Naive B cell (primary cell): ENCODE measurements around the gene MAP3K6. TPM values are rescaled to one million over a fixed set of nuclear protein-coding genes. Genes with fewer than 3 reads are reported as not detected.

Source experiments
- ATAC-seq, 2 donors: fragments of 150-1000 bp; cut with Tn5 transposase; 2 replicates each; pipeline ENCODE4 v1.10.0; 2021; ENCODE audit warnings: low read depth in 2 of 2, mild to moderate bottlenecking in 2 of 2, moderate library complexity in 2 of 2
- DNase-seq: peaks from one replicate; pipeline ENCODE4 v3.0.0; 2022
- H3K27ac Mint-ChIP-seq, 6 donors: one replicate each; pipeline ENCODE4 v1.8.0; 2020 to 2022; ENCODE audit warnings: mild to moderate bottlenecking in 6 of 6, mixed read lengths in 6 of 6, moderate library complexity in 5 of 6, inconsistent platforms in 2 of 6
- H3K27me3 Mint-ChIP-seq, 3 donors: one replicate each; pipeline ENCODE4 v1.8.0; 2021 to 2022; ENCODE audit warnings: mixed read lengths in 3 of 3, mild to moderate bottlenecking in 1 of 3
- H3K36me3 Mint-ChIP-seq, 2 donors: one replicate each; pipeline ENCODE4 v1.8.0; 2020 to 2022; ENCODE audit warnings: mixed read lengths in 2 of 2, inconsistent platforms in 1 of 2, mild to moderate bottlenecking in 1 of 2
- H3K4me1 Mint-ChIP-seq, 3 donors: one replicate each; pipeline ENCODE4 v1.8.0; 2020 to 2022; ENCODE audit warnings: mixed read lengths in 3 of 3, inconsistent platforms in 1 of 3, mild to moderate bottlenecking in 1 of 3, moderate library complexity in 1 of 3
- H3K4me3 Mint-ChIP-seq, 8 donors: one replicate each; pipeline ENCODE4 v1.8.0; 2020 to 2022; ENCODE audit warnings: mild to moderate bottlenecking in 8 of 8, mixed read lengths in 8 of 8, moderate library complexity in 8 of 8, inconsistent platforms in 2 of 8
- H3K9me3 Mint-ChIP-seq, 7 donors: one replicate each; pipeline ENCODE4 v1.8.0; 2020 to 2022; ENCODE audit warnings: mixed read lengths in 7 of 7, mild to moderate bottlenecking in 5 of 7, inconsistent platforms in 2 of 7, moderate library complexity in 1 of 7
- polyA plus RNA-seq, 6 donors: library from polyadenylated mRNA; unstranded; fragments of 300-500 nt; fragmentation: Illumina TruSeq; gene quantifications; one replicate each; pipeline ENCODE4 v1.2.3, GENCODE V29; 2021; ENCODE audit warnings: low read depth in 6 of 6

MAP3K6 gene
- polyA plus RNA-seq, 6 donors from 2014 or later = 0.80 to 2.7 (median 2.0) TPM; not detected in 1

DNA sequence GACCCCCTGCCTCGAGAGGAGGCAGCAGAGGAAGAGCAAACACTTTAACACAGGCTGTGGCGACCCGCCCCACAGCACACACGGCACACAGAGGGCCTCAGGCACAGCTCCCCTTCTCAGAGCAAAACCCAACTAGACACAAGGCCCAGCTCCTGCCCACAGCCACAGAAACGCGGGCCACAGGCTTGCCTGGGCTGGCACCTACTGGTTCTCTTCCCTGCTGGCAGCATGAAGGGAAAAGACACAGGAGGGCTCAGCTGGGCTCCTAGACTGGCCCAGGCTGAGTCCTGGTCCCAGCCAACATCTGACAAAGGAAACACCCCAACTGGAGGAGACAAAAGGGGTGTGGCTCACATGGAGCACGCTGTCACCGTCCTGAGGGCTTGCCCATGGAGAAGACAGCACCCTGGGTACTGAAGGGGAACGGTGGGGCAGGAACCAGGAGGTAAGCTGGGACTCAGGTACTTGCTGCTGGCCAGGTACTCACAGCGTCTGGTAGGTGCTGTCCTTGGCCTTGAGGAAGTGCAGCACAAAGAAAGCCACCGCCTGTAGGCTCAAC lies 12.9 kb upstream of the MAP3K6 start:
- Mint-ChIP-seq H3K4me1 (peaks cover 10 to 18% (median 17%) of the 10 kb centered on the region in 3 donors), H3K4me3 (no peak overlapping the region), H3K27me3 (peaks cover 0 to 5% (median 0%) of the 10 kb centered on the region in 3 donors), H3K27ac (no peak overlapping the region), H3K36me3 (no peaks in the 10 kb centered on the region), H3K9me3 (no peaks in the 10 kb centered on the region)
- ATAC-seq (no peak), DNase-seq (no peak)

DNA sequence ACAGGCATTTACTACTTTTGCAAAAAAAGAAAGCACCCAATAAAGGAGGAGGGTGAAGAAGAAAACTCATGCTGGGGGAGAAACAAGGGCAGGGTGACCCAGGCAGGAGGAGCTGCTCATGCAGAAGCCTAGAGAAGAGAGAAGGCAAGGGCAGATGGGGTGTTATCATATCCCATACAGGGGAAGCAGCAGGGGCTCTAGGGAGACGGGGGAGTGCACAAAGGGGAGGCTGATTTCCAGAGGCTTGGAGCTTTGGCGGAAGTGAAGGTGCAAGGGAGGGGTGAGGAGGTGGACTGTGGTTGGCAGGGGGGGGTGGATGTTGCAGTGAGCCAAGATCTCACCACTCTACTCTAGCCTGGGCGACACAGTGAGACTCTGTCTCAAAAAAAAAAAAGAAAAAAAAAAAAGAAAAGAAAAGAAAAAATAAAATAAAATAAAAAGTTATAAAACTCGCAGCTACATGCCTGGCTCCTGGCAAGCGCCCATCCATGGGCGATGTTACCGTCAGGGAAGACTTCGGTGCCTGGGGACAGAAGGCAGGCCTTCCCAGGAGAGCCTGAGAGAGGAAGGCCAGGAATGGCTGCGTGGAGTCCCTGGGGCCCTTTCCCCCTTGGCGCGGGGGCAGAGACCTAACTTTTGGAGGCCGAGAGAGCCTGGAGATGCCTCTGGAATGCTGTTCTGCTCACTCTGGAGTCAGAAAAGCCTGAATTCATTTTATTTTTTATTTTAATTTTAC lies 11.2 kb upstream of the MAP3K6 start:
- no peak for ATAC-seq
- no peaks in the 10 kb centered on the region for H3K27me3 Mint-ChIP-seq

DNA sequence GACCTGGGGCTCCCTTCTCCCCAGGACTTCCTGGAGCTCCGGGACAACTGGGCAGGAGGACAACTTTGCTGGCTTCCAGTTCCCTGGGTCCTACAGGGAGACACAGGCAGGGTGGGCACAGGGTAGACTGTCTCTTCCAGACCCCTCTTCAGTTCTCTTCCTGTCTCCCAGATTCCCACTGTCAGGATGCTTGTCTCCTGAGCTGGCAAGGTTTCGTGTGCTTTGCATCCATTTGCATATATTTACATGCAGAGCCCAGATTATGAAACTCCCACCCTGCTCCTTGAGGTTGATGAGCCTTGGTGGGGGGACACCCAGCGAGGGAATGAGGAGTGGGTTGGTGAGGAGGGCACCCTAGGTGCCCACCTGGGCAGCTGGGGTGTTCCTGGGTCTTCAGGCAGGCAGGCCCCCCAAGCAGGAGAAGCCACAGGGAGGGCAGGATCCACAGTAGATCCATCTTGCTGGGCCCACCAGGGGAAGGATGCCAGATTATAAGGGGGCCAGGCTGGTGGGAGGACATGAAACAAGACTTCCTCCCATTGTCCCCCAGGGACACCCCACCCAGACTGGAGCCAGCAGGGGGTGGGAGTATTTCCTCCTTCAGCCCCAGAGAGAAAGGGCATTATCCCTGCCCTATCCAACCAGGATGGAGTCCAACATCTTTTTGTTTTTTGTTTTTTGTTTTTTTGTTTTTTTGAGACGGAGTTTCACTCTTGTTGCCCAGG lies 7.8 kb upstream of the MAP3K6 start, which contains the start of gene FCN3:
FCN3 (minus strand) TSS at position 463 of the 725 bp plus-strand sequence; CDS start at position 457, 6 bp downstream.
- Mint-ChIP-seq H3K4me3 (no peak within 1 kb of the TSS), H3K27me3 (no peaks in the 10 kb centered on the region), H3K36me3 (no peaks in the 10 kb centered on the region), H3K4me1 (peaks cover 16 to 30% (median 29%) of the 10 kb centered on the region in 3 donors), H3K9me3 (no peaks in the 10 kb centered on the region), H3K27ac (peak within 1 kb of the TSS in 1 of 6 donors; percentile 74)
- no peak for ATAC-seq
- no peak for DNase-seq

More for the DNA sequence above, 11.2 kb upstream of the MAP3K6 start:
- Mint-ChIP-seq H3K27ac (peak overlapping the region in 2 of 6 donors; percentile 74 to 80), H3K4me1 (peaks cover 14 to 17% (median 14%) of the 10 kb centered on the region in 3 donors), H3K36me3 (no peaks in the 10 kb centered on the region), H3K9me3 (no peaks in the 10 kb centered on the region), H3K4me3 (no peak overlapping the region)
- no peak for DNase-seq

DNA sequence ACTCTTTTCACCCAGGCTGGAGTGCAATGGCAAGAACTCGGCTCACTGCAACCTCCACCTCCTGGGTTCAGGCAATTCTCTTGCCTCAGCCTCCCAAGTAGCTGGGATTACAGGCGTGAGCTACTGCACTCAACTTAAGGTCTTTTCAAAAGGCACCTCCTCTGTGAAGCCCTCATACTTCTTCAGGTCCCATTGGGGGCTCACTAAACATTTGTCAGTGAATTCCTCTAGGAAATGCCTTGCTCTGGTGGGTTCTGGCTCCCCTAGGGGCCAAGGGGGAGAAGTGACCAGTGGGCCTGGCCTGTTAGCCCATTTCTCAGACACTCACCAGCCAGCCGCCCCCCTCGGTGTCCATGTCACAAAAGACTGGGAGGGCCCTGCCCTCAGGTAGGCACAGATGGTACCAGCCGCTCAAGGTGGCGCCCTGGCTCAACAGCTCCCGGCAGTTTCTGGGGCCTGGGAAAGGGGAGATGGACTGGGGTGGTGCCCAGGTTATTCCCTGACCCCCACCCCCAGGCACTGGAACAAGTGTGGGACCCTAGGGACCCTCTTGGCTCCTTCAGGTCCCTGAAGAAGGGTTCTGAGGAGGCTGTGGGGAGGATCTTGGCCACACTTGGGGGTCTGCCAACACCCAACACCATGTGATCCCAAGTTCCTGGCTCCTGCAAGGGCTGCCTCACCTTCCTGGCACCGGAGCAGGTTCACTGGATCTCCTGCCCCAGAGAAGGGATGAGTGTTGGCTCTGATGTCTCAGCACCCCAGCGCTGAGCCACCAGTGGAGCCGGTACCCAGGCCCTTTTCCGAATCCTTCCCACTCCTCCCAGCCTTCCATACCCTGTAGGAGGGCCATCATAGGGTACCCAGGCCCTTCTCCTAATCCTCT lies 6.3 kb upstream of the MAP3K6 start:
- DNase-seq (no peak), ATAC-seq (no peak)
- Mint-ChIP-seq H3K4me1 (peaks cover 26 to 42% (median 39%) of the 10 kb centered on the region in 3 donors), H3K27ac (peak overlapping the region in 1 of 6 donors; percentile 74), H3K27me3 (no peaks in the 10 kb centered on the region), H3K36me3 (no peaks in the 10 kb centered on the region), H3K4me3 (peak overlapping the region in 1 of 8 donors; percentile 63), H3K9me3 (no peaks in the 10 kb centered on the region)

DNA sequence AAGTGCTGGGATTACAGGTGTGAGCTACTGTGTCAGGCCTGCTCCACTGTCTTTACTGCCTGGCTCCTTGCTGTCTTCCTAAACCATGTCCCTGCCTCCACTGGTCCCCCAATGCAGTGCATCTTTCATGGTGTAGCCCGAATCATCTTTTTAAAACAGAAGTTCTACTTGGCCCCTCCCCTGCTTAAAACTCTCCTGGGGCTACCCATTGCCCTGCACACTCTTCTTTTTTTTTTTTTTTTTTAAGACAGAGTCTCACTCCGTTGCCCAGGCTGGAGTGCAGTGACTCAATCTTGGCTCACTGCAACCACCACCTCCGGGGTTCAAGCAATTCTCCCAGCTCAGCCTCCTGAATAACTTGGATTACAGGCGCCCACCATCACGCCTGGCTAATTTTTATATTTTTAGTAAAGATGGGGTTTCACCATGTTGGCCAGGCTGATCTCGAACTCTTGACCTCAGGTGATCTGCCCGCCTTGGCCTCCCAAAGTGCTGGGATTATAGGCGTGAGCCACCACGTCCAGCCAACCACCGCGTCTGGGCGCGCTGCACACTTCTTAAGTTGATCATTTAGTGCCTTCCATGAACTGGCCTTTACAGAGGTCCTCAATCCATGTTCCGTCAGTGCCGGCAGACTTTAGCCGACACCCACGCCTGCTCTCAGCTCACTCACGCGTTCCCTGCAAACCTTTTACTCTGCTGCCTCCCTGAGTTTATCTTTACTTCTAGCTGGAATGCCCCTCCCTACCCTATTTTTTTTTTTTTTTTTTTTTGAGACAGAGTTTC lies 5.5 kb upstream of the MAP3K6 start:
- no peaks in the 10 kb centered on the region for H3K27me3 Mint-ChIP-seq
- H3K27ac Mint-ChIP-seq = peak overlapping the region in 4 of 6 donors; percentile 46 to 92 (median 62)
- no peaks in the 10 kb centered on the region for H3K36me3 Mint-ChIP-seq
- ATAC-seq (peak; percentile 28 to 30), DNase-seq (no peak)
- H3K9me3 Mint-ChIP-seq = no peaks in the 10 kb centered on the region
- peaks cover 31 to 48% (median 39%) of the 10 kb centered on the region in 3 donors for H3K4me1 Mint-ChIP-seq
- peak overlapping the region in 5 of 8 donors; percentile 16 to 79 (median 50) for H3K4me3 Mint-ChIP-seq

DNA sequence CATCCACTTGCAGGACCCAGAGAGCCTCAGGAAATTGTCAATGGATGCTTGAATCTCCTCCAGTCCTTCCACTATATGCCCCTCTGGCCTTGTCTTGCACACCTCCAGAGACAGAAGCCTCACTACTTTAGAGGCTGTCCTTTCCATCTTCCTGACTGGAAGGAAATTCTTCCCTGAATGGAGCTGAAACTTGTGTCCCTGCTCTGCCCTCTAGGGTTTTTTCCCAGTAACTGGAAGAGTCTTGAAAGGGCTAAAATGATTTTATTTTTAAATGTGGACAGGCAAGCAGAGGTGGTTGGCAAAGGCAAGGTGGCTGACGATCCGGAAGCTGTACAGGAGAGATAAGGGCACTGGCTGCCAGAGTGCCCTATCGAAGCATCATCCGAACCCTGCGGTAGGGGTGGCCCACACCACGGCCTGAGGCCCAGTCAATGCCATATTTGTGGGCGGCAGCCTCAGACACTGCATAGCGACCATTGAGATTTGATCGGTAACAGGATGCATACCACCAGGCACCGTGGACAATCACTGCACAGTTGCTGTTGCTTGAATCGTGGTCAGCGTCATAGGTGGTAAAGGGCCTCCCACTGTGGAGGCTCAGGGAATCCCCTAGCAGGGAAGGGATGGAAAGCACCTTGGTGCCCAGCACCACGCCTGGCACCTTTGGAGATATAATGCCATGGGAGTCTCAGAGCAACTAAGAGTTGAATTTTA lies 2.3 kb upstream of the MAP3K6 start:
- Mint-ChIP-seq H3K9me3 (no peaks in the 10 kb centered on the region), H3K4me3 (peak overlapping the region; percentile 32 to 90 (median 78)), H3K4me1 (peaks cover 42 to 71% (median 60%) of the 10 kb centered on the region in 3 donors), H3K36me3 (no peaks in the 10 kb centered on the region), H3K27me3 (no peaks in the 10 kb centered on the region), H3K27ac (peak overlapping the region in 5 of 6 donors; percentile 7 to 91 (median 46))
- DNase-seq (no peak), ATAC-seq (peak; percentile 6 to 12)

DNA sequence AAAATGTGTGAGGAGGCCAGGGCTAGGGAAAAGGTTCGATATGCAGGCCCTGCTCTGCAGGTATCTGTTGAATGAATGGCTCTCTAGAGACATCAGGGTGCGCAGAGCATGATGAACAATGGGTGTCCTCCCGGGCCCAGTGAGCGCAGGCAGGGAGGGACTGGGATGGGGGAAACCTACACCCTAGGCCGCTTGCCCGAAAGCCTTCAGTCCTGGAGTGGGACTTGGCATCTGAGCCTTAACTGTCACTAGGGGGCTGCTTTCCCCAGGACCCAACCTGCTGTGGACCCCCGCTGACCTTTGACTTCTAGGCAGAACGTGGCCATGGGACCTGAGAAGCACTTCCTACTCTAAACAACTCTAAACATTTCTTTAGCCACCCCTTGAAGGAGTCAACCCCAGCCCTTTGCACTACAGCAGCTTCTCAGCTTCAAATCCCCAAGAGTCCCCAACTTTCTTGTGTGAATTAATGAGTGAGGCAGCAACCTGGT lies 444 bp upstream of the MAP3K6 start:
- Mint-ChIP-seq H3K27me3 (no peaks in the 10 kb centered on the region), H3K27ac (peak overlapping the region in 2 of 6 donors; percentile 75 to 89), H3K4me1 (peaks cover 46 to 74% (median 68%) of the 10 kb centered on the region in 3 donors), H3K36me3 (no peaks in the 10 kb centered on the region), H3K9me3 (no peaks in the 10 kb centered on the region), H3K4me3 (peak overlapping the region; percentile 75 to 88 (median 83))
- no peak for DNase-seq
- no peak for ATAC-seq

DNA sequence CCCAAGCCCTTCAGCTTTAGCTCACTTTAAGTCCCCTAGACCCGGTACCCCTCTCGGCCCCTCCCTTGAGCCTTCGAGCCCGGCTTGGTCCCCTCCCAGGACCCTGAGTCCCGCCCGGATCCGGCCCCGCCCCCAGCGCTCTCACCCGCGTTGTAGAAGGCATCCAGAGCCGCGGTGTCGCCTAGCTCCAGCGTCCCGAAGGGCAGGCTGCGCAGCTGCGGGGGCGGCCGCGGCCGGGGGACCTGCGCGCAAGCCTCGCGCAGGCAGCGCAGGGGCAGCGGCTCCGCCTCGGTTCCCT lies 699 bp downstream of the MAP3K6 start:
- peak overlapping the region in 1 of 6 donors; percentile 16 for H3K27ac Mint-ChIP-seq

DNA sequence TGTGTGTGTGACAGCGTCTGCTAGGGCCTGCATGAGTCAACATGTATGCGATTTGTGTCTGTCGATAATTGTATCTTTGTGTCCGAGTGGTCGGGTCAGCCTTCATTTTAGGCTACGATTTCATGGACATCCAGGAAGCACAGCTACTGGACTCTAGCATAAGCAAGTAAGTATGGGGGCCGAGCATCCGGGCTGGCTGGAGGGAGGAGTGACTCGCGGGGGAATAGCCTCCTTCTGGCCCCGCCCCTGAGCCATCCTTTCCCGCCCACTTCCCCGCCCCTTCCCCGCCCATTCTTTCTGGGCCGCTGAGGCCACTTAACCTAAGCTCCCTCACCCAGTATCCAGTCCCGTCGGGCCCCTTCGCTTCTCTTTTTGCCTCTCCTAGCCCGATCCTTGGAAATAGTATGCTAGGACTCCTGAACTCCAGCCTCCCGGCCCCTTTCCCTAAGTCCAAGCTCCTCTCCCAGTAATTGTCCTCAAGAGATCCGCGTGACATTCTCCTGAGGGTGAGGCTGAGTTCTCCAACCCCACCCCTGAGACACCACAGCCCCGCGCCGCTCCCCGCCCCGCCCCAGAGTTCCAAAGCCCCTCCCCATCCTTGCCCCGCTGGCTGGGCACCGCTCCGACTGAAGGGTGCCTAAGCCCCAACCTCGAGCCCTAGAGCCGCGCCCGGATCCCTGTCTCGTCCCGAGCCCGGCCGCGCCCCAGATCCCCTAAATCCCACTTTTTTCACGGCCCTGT lies 1.2 kb downstream of the MAP3K6 start:
- H3K9me3 Mint-ChIP-seq = no peaks in the 10 kb centered on the region
- peak overlapping the region; percentile 88 to 97 (median 92) for H3K4me3 Mint-ChIP-seq
- DNase-seq (peak; percentile 61), ATAC-seq (peak; percentile 53 to 55)
- peaks cover 49 to 66% (median 65%) of the 10 kb centered on the region in 3 donors for H3K4me1 Mint-ChIP-seq
- no peaks in the 10 kb centered on the region for H3K27me3 Mint-ChIP-seq
- H3K27ac Mint-ChIP-seq = peak overlapping the region in 2 of 6 donors; percentile 16 to 64
- H3K36me3 Mint-ChIP-seq = no peaks in the 10 kb centered on the region

More for the DNA sequence above, 699 bp downstream of the MAP3K6 start:
- DNase-seq (peak; percentile 46), ATAC-seq (peak; percentile 35 to 36)
- Mint-ChIP-seq H3K4me3 (peak overlapping the region; percentile 88 to 97 (median 92)), H3K27me3 (no peaks in the 10 kb centered on the region), H3K36me3 (no peaks in the 10 kb centered on the region), H3K9me3 (no peaks in the 10 kb centered on the region), H3K4me1 (peaks cover 44 to 66% (median 66%) of the 10 kb centered on the region in 3 donors)

DNA sequence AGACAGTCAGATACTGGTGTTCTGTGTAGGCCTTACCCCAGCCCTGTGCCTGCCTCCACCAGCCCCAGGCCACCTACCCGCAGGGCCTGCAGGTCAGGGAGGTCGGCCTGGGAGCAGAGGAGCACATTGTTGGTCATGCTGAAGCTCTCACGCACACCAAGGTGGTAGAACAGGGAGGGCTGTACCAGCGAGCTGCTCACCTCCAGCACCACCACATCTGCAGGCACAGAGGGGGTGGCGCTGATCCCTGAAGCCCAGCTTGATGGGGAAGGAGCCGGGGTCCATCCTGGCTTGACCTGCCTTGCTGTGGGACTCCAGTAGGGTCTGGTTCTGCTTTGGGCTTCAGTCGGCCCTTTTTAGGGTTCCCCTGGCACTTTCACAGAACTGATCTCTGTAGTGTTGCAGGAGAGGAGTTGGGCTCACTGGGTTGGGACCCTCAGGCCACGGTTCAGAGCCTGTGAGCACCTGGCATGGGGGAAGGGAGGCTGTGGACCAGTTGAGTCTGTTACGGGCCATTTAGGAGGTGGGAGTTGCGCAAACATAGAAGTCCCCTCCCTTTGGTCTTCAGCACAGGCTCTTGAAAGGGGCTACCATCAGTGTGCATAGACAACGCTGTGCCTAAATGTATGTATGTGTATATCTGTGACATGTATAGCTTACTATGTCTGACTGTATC lies 1.9 kb downstream of the MAP3K6 start:
- peak overlapping the region; percentile 88 to 97 (median 92) for H3K4me3 Mint-ChIP-seq
- H3K27me3 Mint-ChIP-seq = no peaks in the 10 kb centered on the region
- ATAC-seq = no peak
- DNase-seq = no peak
- peak overlapping the region in 2 of 6 donors; percentile 52 to 86 for H3K27ac Mint-ChIP-seq
- no peaks in the 10 kb centered on the region for H3K36me3 Mint-ChIP-seq
- H3K4me1 Mint-ChIP-seq = peaks cover 55 to 68% (median 65%) of the 10 kb centered on the region in 3 donors
- H3K9me3 Mint-ChIP-seq = no peaks in the 10 kb centered on the region
